CD4-positive, alpha-beta T cell treated with Interleukin-17A for 1 hour (primary cell): Measurements from ENCODE around the gene GLYATL2.

Experiments
- DNase-seq: peaks from one replicate; pipeline ENCODE4 v3.0.0-alpha.2; 2020

Gene GLYATL2, protein sequence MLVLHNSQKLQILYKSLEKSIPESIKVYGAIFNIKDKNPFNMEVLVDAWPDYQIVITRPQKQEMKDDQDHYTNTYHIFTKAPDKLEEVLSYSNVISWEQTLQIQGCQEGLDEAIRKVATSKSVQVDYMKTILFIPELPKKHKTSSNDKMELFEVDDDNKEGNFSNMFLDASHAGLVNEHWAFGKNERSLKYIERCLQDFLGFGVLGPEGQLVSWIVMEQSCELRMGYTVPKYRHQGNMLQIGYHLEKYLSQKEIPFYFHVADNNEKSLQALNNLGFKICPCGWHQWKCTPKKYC

DNA sequence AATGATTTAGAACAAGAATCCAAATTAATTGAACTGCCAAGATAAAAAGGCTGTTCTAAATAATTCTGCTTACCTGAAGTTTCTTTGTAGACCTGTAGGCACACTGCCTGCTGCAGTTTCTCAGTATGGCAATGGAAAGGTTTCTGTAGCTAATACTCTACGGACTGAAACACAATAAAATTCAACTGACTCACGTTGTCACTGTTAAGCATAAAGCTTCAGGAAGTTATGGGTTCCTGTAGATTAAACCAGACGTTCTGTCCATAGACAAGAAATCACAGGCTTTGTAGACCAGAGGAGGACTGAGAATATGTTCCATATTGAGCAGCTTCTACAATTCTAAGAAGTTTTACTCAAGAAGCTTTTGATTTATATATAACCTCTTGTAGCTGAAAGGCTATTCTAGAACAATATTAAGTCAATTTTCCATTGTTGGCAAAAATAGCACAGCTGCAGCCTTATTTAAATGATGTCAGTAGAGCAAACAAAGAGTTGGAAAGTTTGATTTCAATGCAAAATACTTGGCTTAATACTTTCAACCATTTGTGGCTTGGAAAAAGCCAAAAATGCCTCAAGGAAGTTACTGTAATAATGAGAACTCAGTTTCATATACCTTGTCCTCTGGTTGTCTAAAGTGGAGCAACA is at the start of gene GLYATL2:
TSS of gene GLYATL2 (minus strand) at position 344 of the 645 bp plus-strand sequence. CDS start 5,092 bp downstream, outside the sequence.
- DNase-seq: no peak

DNA sequence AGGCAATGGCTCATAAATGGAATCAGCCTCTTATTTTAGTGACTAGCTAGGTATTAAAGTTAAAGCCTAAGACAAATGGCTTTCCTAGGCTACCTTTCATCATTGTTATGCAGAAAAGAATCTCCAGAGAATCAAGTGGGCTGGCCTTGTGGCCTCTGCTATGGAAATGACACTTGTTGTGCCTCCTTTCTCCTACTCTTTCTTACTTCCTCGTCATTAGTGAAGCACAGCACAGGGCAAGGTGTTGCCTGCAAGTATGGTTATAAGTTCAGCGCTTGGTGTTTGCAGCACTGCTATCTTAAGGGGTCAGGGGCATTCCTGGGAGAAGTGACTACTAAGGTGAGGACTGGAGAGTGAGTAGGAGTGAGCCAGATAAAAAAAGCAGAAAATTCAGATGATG is 49.4 kb upstream of the GLYATL2 start:
- DNase-seq: no peak

DNA sequence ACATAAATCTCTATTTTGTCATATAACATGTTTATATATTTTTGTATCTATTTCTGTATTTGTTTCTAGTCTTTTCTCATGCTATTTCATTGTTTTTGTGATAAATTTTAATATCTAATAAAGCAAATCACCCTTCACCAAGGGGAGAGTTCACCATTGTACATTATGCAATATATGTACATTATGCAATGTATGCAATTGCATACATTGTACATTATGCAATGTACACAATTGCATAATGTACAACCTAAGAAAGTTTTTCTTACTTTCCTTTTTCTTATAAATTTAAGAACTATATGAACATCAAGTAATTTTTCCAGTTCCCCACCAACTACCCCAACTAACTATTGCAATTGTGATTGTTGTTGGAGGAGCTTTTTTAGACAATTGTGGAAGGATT is 44.1 kb upstream of the GLYATL2 start:
- DNase-seq: no peak

DNA sequence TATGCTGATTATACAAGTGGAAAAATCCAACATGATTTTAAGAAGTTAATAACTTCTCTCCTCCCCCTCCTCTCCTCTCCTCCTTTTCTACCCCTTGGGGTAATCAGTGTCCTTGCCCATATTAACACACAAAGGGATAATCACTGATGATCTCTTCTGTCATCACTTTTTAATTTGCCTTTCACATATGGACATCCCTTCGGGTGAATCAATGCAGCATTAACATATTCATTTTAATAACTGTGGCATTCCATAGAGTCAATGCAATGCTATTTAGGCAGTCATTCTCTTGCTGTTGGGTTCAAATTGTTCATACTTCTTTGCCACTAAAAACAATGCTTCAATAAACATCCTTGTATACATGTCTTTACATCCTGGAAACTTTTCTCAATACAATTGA is 42.9 kb upstream of the GLYATL2 start:
- DNase-seq: no peak

DNA sequence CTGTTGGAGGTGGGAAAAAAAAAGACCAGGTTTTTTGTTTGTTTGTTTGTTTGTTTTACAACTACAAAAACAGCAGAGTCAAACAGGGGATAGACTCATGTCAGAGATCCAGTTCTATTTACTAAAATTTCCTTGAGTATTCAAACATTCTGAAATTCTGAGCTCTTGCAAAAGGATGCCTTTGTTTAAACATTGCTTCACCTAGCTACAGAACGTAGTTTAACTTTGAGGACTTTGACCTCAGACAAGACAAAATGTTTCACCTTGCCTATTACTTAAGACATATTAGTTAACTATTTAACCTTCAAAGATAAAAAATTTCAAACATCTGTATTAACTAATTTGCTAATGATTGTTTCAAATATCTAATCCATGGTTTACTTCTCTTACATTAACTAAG is 36.1 kb upstream of the GLYATL2 start:
- no peak for DNase-seq

DNA sequence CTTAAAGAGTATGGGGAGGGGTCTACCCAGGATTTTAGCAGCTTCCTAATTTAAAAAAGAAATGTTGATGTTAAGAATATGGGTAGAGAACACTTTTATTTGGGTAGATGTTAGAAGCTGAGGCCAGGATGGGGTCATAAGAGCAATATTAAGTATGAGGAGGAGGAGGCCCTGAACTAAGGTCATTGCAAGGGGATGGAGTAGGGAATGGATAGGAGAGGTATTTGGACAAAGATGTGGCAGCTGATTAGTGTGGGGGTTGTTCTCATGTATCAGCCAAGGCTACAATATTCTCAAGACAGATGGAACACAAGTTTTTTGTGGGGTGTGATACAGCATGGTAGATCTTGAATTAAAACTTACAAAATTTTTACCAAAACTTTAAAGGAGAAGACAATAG is 35.7 kb upstream of the GLYATL2 start:
- DNase-seq: no peak

DNA sequence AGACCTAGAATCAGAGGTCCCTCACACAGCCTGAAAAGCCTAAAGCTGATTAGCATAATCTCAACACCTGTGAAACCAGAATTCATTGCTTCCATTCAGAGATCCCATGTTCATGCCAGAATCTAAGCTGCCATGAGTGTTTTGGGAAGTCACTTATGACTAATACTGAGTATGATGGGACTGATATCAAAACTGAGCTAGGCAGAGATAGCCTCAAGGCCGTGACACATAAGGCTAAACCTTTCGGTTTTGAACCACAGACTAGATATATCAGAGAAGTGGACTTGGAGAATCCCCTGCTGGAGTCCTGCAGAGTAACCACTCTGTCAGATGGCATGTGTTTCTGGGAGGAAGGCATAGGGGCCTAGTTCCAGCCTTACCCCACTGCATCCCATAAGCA is 23.1 kb upstream of the GLYATL2 start:
- no peak for DNase-seq

DNA sequence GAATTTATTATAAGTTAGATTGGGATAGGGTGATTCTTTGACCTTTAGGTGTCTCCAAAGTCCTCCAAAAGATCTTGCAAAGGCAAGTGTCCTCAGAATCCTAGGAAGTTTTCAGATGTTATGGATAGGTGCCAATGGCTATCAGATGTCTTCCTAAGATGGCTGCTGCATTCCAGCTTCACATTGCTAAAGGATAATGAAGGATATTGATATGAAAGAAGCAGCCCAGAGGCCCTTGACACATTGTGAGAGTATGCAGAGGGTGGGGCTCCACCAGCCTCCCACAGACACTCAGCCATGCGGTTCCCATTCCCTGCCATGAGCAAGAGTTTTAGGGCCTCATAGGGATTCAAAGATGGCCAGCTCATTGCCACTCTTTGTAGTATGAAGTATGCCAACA is 22.3 kb upstream of the GLYATL2 start:
- no peak for DNase-seq

DNA sequence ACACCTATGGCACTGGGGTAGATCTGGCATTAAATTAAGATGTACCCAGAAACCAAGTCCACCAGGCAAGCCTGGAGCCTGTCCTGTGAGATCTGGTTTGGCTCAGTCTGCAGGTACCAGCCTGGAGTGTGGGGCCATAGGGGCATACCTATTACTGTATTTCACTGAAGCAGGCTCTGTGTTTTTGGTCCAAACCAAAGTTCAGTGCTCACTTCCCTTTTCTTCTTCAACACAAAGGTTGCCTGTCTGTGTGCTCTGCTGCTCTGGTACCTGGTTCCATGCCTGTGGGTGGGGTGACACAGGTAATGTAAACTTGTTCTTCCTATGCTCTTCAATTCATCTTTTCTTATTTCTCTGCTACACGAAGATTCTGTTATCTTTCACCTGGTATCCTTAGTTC is 19.8 kb upstream of the GLYATL2 start:
- DNase-seq: no peak

DNA sequence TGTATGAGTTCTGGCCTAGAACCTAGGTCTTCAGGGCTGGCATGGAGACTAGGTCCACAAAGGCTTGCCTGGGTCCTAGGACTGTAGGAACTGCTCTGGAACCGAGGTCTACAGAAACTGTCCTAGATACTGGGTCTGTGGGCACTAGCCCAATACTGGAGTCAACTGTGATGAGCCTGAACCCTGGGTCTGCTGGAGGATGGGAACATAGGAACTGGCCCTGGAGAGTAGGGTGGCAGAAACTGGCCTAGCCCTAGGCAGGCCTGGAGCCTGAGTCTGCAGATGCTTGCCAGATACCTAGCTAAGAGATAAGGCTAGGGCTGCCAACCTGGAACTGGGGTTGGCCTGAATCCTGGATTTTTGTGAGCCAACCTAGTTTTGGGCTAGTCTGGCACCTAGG is 19.2 kb upstream of the GLYATL2 start:
- no peak for DNase-seq

DNA sequence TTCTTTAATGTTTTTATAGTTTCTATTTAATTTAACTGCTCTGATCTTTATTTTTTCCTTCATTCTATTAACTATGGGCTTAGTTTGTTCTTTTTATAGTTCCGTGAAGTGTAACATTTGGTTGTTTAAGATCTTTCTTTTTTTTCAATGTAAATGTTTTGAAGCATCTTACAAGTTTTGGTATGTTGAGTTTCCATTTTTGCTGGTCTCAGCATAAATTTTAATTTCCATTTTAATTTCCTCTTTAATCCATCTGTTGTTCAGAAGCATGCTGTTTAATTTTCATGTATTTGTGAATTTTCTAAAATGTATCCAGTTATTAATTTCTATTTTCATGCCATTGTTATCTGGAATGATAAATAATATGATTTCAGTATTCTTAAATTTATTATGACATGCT is 17.0 kb upstream of the GLYATL2 start:
- no peak for DNase-seq

DNA sequence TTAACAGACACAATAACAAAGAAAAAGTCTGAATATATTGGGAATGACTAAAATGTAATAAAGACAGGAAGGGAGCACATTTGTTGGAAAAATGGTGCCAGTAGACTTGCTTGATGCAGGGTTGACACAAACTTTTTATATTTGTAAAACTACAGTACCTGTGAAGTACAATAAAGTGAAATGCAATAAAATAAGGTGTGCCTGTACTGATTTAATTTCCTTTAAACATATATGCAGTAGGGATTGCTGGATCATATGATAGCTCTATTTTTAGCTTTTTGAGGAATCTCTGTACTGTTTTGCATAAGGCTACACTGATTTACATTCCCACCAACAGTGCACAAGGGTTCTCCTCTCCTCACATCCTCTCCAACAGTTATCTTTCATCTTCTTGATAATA is 12.3 kb upstream of the GLYATL2 start:
- no peak for DNase-seq

DNA sequence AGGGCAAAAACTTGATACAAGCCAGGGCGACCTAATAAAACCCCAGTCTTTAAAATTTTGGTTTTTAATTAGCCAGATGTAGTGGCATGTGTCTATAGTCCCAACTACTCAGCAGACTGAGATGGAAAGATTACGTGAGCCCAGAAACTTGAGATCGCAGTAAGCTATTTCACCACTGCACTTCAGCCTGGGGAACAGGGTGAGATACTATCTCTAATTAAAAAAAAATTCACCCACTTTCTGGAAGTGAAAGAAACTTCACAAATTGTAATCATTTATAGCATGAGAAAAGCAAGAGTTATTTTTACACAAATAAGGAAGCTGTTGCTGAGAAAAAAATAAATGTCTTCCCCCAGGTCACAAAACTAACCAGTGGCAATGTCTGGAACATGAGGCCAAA is 882 bp upstream of the GLYATL2 start:
- no peak for DNase-seq

DNA sequence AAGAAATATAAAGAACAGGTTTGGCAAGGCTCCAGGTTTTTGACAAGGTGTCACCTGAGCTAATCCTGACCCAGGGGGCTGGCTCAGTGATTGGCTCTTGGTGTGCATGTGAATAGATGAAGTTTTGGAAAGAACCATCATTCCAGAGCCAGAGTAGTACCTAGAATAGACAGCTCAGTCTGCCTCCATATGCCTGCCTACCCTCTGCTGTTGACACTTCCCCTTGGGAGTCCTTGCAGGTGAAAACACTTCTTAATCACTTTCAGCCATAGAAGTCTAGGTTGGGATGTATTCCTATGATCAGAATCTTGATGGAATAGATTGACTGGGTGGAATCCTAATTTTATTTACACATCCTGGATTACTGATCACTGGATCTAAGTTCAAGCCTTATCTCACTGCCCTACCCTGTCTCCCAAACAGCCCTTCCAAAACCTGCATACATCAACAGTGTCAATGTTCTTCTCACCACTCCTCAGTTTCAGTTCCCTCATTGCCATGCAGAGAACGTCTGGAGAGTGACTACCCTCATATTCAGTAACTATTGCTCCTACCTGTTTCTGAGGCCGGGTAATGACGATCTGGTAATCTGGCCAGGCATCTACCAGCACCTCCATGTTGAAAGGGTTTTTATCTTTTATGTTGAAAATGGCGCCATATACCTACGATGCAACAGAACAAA is 6.7 kb downstream of the GLYATL2 start:
- no peak for DNase-seq

DNA sequence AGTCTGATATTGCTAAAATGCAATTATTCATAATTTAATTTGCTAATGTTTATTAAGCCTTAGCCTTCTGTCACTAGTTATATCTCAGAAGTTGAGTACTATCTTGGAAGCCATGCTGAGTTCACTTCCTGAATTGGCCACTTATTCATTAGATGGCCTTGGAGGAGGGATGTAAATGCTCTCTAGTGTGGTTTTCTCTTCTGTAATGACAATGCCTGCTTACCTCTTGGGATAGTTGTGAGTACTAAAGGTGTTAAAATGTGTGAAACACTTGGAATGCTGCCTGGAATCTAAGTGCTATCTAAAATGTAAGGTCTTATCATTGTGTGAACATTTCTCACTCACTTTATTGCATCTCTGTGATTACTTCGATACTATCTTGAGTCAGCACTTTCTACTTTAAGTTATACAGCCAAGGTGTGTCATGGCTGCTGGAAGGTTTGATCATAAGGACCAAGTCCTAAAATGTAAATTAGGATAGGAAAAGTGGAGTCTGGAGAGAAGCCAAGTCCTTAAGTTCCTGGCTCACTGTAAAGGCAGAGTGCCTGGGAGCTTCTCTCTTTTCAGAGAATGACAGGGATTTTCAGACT is 12.4 kb downstream of the GLYATL2 start:
- DNase-seq: no peak

DNA sequence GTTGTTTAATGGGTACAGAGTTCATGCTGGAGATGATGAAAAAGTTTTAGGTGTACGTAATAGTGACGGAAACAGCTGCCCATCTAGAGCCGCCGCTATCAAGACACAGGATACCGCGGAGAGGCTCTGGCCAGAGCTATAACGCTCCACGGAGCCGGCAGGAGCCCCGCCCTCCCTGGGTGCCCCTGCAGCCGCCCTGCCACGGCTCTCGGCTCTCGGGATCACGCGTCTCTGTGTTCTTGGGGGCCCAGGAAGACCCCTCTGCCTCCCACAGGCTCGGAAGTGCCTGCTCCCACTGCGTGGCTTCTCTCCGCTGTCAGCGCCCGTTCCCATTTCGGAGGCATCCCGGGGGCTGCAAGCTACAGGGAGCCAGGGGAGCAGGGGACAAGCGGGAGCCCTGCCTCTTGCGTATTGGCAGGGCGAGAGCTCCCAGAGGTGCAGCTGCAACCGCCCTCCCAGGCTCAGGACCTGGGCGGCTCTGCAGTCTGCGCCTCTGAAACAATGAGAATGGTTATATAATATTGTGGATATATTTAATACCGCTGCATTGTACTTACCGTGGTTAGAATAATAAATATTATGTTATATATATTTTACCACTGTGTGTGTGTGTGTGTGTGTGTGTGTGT is 13.7 kb downstream of the GLYATL2 start:
- DNase-seq: no peak

DNA sequence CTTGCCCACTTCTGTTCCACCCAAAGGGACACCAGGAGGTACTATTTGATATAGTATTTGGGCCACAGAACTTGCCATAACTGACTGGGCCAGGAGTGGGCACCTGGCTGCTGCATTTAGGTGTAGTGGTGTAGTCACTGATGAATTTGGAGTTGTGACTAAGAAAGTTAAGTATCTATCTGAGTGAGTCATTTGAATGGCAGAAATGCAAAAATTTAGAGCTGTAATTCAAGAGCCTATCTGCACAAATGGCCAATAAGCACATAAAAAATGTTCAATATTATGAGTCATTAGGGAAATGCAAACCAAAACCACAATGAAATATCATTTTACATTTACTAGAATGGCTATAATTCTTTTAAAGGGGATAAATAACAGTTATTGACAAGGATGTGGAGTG is 14.7 kb downstream of the GLYATL2 start:
- no peak for DNase-seq

DNA sequence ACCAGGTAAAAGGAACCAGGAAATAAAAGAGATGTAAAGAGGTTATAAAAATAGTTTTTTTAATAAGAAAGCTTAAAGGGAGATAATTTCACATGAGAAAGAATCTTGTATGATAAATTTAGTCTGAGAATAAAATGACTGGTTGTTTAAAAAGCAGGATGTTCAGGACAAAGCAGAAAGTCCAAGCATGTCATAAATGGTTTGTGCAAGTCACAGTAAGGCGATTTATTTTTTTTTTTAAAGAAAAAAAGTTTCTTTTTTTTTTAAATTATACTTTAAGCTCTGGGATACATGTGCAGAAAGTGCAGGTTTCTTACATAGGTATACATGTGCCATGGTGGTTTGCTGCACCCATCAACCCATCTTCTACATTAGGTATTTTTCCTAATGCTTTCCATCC is 30.8 kb downstream of the GLYATL2 start:
- no peak for DNase-seq

DNA sequence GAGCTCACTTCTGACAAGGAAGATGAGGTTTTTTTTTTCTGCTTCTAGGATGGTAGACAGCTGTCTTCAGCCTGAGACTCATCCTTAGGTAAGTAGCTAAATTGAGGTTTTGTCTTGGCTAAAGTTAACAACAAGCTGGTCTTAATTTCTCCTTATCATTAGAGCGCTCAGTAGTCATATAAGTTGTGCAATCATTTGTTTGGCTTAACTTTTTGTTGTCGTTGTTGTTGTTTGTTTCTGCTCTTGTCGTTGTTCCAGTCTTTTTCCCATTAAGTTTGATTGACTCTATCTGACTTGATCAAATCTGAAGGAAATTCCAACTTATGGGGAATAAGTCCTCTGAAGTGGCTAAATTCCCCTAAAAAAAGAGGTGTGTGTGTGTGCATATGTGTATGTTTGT is 33.0 kb downstream of the GLYATL2 start:
- no peak for DNase-seq

DNA sequence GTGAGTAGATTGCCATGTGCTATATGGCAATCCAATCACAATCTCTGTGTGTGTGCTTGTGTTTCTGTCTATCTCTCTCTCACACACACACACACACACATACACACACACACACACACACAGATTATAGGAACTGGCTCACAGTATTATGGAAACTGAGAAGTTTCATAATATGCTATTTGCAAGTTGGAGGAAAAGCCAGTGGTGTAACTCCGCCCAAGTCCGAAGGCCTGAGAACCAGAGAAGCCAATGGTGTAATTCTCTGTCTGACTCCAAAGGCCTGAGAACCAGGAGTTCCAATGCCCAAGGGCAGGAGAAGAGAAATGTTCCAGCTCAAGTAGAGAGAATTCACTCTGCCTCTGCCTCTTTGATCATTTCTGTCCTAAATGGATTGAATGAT is 37.2 kb downstream of the GLYATL2 start:
- no peak for DNase-seq

DNA sequence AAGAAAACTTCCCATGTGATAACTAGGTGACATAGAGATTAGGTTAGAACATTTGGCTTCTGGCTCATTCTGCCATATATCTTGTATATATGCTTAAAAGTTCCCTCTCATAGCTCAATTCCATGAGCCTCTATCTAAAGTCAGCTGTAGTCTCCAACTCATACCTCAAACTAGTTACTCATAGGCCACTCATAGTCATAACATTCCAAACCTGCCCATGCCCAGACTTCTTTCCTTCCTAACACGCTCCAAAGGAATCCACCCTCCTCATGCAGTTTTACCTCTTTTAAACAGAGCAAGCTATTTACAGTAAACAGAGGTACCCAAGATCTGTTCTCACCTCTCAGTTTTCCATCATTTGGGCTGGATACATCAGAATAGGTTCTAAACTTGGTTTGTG is 39.4 kb downstream of the GLYATL2 start:
- DNase-seq: no peak

DNA sequence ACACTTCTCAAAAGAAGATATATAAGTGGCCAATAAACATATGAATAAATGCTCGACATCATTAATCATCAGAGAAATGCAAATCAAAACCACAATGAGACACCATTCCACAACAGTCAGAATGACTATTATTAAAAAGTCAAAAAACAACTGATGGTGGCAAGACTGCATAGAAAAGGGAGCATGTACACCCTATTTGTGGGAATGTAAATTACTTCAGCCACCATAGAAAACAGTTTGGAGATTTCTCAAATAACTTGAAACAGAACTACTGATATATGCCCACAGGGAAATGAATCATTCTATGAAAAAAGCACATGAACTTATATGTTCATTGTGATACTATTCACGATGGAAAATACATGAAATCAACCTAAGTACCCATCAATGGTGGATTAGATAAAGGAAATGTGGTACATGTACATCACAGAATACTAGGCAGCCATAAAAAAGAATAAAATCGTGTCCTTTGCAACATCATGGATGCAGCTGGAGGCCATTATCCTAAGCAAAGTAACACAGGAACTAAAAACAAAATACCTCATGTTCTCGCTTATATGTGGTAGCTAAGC is 42.4 kb downstream of the GLYATL2 start:
- DNase-seq: no peak

DNA sequence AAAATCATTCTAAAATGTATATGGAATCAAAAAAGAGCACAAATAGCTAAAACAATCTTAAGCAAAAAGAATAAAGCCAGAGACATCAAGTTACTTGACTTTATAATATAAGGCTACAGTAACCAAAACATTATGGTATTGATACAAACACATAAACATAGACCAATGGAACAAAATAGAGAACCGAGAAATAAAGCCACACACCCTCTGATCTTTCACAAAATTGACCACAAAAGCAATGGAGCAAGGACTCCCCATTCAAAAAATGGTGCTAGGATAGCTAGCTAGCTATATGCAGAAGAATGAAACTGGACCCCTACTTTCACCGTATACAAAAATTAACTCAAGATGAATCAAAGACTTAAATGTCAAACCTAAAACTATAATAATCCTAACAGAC is 43.2 kb downstream of the GLYATL2 start:
- DNase-seq: no peak
